PFSK-1 (cell line): ENCODE measurements around the gene EPHA6.

Experiments
- FOXP2 ChIP-seq: optimal IDR thresholded peaks from 2 replicates; pipeline ENCODE3; 2011; ENCODE audit warnings: borderline replicate concordance, control low read depth, inconsistent platforms; ENCODE audit not compliant: insufficient read depth; ENCODE audit errors: extremely low read length, extremely low read depth
- POLR2AphosphoS5 ChIP-seq: IDR thresholded peaks from 2 replicates; pipeline ENCODE4 v1.6.1; 2012; ENCODE audit warnings: low read depth, mild to moderate bottlenecking, control low read depth, low read length, moderate library complexity
- REST ChIP-seq, 2 experiments: IDR thresholded peaks; 2 replicates each; pipeline versions ENCODE4 v1.6.1 to v1.8.0; 2011 to 2012; ENCODE audit warnings: low read depth in 2 of 2, low read length in 2 of 2, control low read depth in 1 of 2, inconsistent platforms in 1 of 2, mild to moderate bottlenecking in 1 of 2, moderate library complexity in 1 of 2; ENCODE audit not compliant: insufficient read depth in 1 of 2
- SIN3A ChIP-seq: IDR thresholded peaks from 2 replicates; pipeline ENCODE4 v1.6.1; 2012; ENCODE audit warnings: mild to moderate bottlenecking, low read length, moderate library complexity, borderline replicate concordance; ENCODE audit not compliant: insufficient read depth
- TAF1 ChIP-seq: IDR thresholded peaks from 2 replicates; pipeline ENCODE4 v1.6.1; 2012; ENCODE audit warnings: low read length, control low read depth, borderline replicate concordance; ENCODE audit not compliant: insufficient read depth

Gene EPHA6

GRCh38 chr3:97057365-97057764, 243.0 kb downstream of the EPHA6 start:
- TF ChIP-seq POLR2AphosphoS5 (no peak), REST (IDR thresholded peaks at IDR 0.05; ENCODE audit: insufficient read depth in 1 of 2, low read depth in 2 of 2, low read length in 2 of 2) (no peak), TAF1 (no peak), SIN3A (no peak), FOXP2 (no peak)

- TF ChIP-seq POLR2AphosphoS5 (no peak), FOXP2 (no peak), TAF1 (no peak), REST (IDR thresholded peaks at IDR 0.05; ENCODE audit: insufficient read depth in 1 of 2, low read depth in 2 of 2, low read length in 2 of 2) (no peak), SIN3A (no peak)
Observed at GRCh38 chr3:97059168-97059567, 244.8 kb downstream of the EPHA6 start.

GRCh38 chr3:97066531-97066930, 252.1 kb downstream of the EPHA6 start:
- TF ChIP-seq TAF1 = no peak
- TF ChIP-seq REST (IDR thresholded peaks at IDR 0.05; ENCODE audit: insufficient read depth in 1 of 2, low read depth in 2 of 2, low read length in 2 of 2) = no peak
- TF ChIP-seq SIN3A = no peak
- no peak for TF ChIP-seq FOXP2
- no peak for TF ChIP-seq POLR2AphosphoS5

GRCh38 chr3:97070302-97070701, 255.9 kb downstream of the EPHA6 start:
- no peak for TF ChIP-seq POLR2AphosphoS5
- TF ChIP-seq REST (IDR thresholded peaks at IDR 0.05; ENCODE audit: insufficient read depth in 1 of 2, low read depth in 2 of 2, low read length in 2 of 2) = no peak

GRCh38 chr3:97074546-97074945, 260.2 kb downstream of the EPHA6 start:
- TF ChIP-seq SIN3A (no peak), TAF1 (no peak), REST (IDR thresholded peaks at IDR 0.05; ENCODE audit: insufficient read depth in 1 of 2, low read depth in 2 of 2, low read length in 2 of 2) (no peak), FOXP2 (no peak), POLR2AphosphoS5 (no peak)
